GM19043 (cell line): ENCODE data around the gene MSI2.
"Not testable (repeated sequence)": the region's sequence is repeated elsewhere in the genome, so short reads cannot be mapped to it uniquely, and the experiment has no call there.

ENCODE experiments used
- ATAC-seq: cut with Tn5 transposase; IDR thresholded peaks from one replicate; pipeline ENCODE4 v1.9.1; 2021; ENCODE audit warnings: low read depth; ENCODE audit not compliant: unreplicated experiment

The MSI2 gene

GRCh38 chr17:57490111-57490845, 234.0 kb downstream of the MSI2 start:
- ATAC-seq, result no peak

GRCh38 chr17:57490890-57491289, 234.6 kb downstream of the MSI2 start:
- ATAC-seq, result no peak

GRCh38 chr17:57493171-57493570, 236.8 kb downstream of the MSI2 start:
- no peak for ATAC-seq

- no peak for ATAC-seq
These were observed 237.3 kb downstream of the MSI2 start for GRCh38 chr17:57493625-57494024.

GRCh38 chr17:57494443-57494842, 238.1 kb downstream of the MSI2 start:
- ATAC-seq, result no peak

- no peak for ATAC-seq
These were observed 239.4 kb downstream of the MSI2 start for GRCh38 chr17:57495771-57496170.

GRCh38 chr17:57496382-57496781, 240.1 kb downstream of the MSI2 start:
- no peak for ATAC-seq

GRCh38 chr17:57498443-57498842, 242.1 kb downstream of the MSI2 start:
- ATAC-seq, result no peak

- ATAC-seq, result not testable (repeated sequence)
These were observed 242.9 kb downstream of the MSI2 start for GRCh38 chr17:57499221-57499620.

GRCh38 chr17:57499648-57500049, 243.3 kb downstream of the MSI2 start:
- ATAC-seq, result no peak

- no peak for ATAC-seq
These were observed 244.7 kb downstream of the MSI2 start for GRCh38 chr17:57501016-57501415.

GRCh38 chr17:57502022-57502421, 245.7 kb downstream of the MSI2 start:
- ATAC-seq, result no peak

- no peak for ATAC-seq
These were observed 246.5 kb downstream of the MSI2 start for GRCh38 chr17:57502811-57503241.

GRCh38 chr17:57504208-57504607, 247.9 kb downstream of the MSI2 start:
- no peak for ATAC-seq

GRCh38 chr17:57505841-57506773, 249.8 kb downstream of the MSI2 start:
- no peak for ATAC-seq

GRCh38 chr17:57506774-57507127, 250.4 kb downstream of the MSI2 start:
- ATAC-seq, result no peak

GRCh38 chr17:57507828-57508227, 251.5 kb downstream of the MSI2 start:
- ATAC-seq, result no peak

- ATAC-seq, result no peak
These were observed 252.3 kb downstream of the MSI2 start for GRCh38 chr17:57508671-57509070.

GRCh38 chr17:57511475-57512123, 255.3 kb downstream of the MSI2 start:
- no peak for ATAC-seq

- no peak for ATAC-seq
These were observed 255.9 kb downstream of the MSI2 start for GRCh38 chr17:57512258-57512657.

- ATAC-seq, result no peak
These were observed 256.4 kb downstream of the MSI2 start for GRCh38 chr17:57512691-57513090.
